Neural progenitor cell (in vitro differentiated cells): ENCODE measurements around the gene HCLS1.

Experiments
- CTCF ChIP-seq: fragments of 200-600 bp; sonication (generic); IDR thresholded peaks from 2 replicates; pipeline ENCODE4 v1.5.1; 2017; ENCODE audit warnings: antibody characterized with exemption, mild to moderate bottlenecking
- EZH2 ChIP-seq: fragments of 200-600 bp; sonication (generic); IDR thresholded peaks from 2 replicates; pipeline ENCODE4 v1.6.1; 2017; ENCODE audit warnings: antibody characterized with exemption, mild to moderate bottlenecking, moderate library complexity
- EZH2phosphoT487 ChIP-seq: fragments of 200-600 bp; sonication (generic); IDR thresholded peaks from 2 replicates; pipeline ENCODE4 v1.6.1; 2017; ENCODE audit warnings: antibody characterized with exemption

- TF ChIP-seq CTCF, result no peak
- no peak for TF ChIP-seq EZH2
- no peak for TF ChIP-seq EZH2phosphoT487
These were observed 65.9 kb downstream of the HCLS1 start for GRCh38 chr3:121594850-121595249.
